PC-3 (cell line): ENCODE measurements around the gene LHX2. TPM values are rescaled to one million over a fixed set of nuclear protein-coding genes. Genes with fewer than 3 reads are reported as not detected.
"Not testable (repeated sequence)": the region's sequence is repeated elsewhere in the genome, so short reads cannot be mapped to it uniquely, and the experiment has no call there.

ENCODE experiments used
- ATAC-seq: fragments of 200-7000 bp; cut with Tn5 transposase; 2 replicates; pipeline ENCODE4 v1.9.1; 2020; ENCODE audit warnings: mild to moderate bottlenecking, moderate library complexity
- BruUV-seq: library from RNA; stranded (reverse); fragments of 400-500 nt; replicated peaks from 2 replicates; lab custom pipeline; 2021; lab: Mats Ljungman, UMichigan
- CTCF ChIA-PET: fragments of 300-600 bp; sonication (Branson Sonifier 250); formaldehyde crosslinking; loops from one replicate; lab custom pipeline; 2022; ENCODE audit warnings: antibody characterized with exemption; lab: Charles Lee
- POLR2A ChIA-PET: fragments of 300-600 bp; sonication (Branson Sonifier 250); formaldehyde crosslinking; loops from one replicate; lab custom pipeline; 2022; ENCODE audit warnings: antibody characterized with exemption; ENCODE audit not compliant: unreplicated experiment; lab: Charles Lee
- DNase-seq: peaks from one replicate; pipeline ENCODE4 v3.0.0-alpha.2; 2015
- H2AFZ ChIP-seq: fragments of 300-600 bp; sonication (generic); 2 replicates; pipeline ENCODE4 v1.6.0; 2016; ENCODE audit warnings: antibody characterized with exemption, low read length
- H3F3A ChIP-seq: fragments of 300-600 bp; sonication (generic); one replicate; pipeline ENCODE4 v1.6.0; 2017; ENCODE audit warnings: antibody characterized with exemption, low read length, control low read depth, mild to moderate bottlenecking; ENCODE audit not compliant: unreplicated experiment
- H3K27ac ChIP-seq: fragments of 300-600 bp; sonication (generic); 2 replicates; pipeline ENCODE4 v1.5.1; 2016; ENCODE audit warnings: mild to moderate bottlenecking, low read length
- H3K27me3 ChIP-seq: fragments of 300-600 bp; sonication (generic); 2 replicates; pipeline ENCODE4 v1.6.1; 2016; ENCODE audit warnings: low read length, mixed read lengths
- H3K36me3 ChIP-seq: fragments of 300-600 bp; sonication (generic); 2 replicates; pipeline ENCODE4 v1.6.1; 2016; ENCODE audit warnings: low read depth, mixed run types, low read length, mixed read lengths
- H3K4me1 ChIP-seq: fragments of 300-600 bp; sonication (generic); 2 replicates; pipeline ENCODE4 v1.5.1; 2016; ENCODE audit warnings: low read length; ENCODE audit not compliant: insufficient read depth
- H3K4me2 ChIP-seq: fragments of 300-600 bp; sonication (generic); 2 replicates; pipeline ENCODE4 v1.6.0; 2016; ENCODE audit warnings: low read length
- H3K4me3 ChIP-seq: fragments of 300-600 bp; sonication (generic); 2 replicates; pipeline ENCODE4 v1.5.1; 2016; ENCODE audit warnings: mild to moderate bottlenecking, low read length, mixed read lengths
- H3K79me2 ChIP-seq: fragments of 300-600 bp; sonication (generic); 2 replicates; pipeline ENCODE4 v1.6.1; 2017; ENCODE audit warnings: low read length, mixed read lengths
- H3K9ac ChIP-seq: fragments of 300-600 bp; sonication (generic); 2 replicates; pipeline ENCODE4 v1.6.0; 2016; ENCODE audit warnings: mild to moderate bottlenecking, low read length
- H3K9me2 ChIP-seq: fragments of 300-600 bp; sonication (generic); replicated peaks from 2 replicates; pipeline ENCODE4 v1.6.1; 2016; ENCODE audit warnings: mixed run types, low read length, mixed read lengths
- H3K9me3 ChIP-seq: fragments of 300-600 bp; sonication (generic); 2 replicates; pipeline ENCODE4 v1.6.1; 2016; ENCODE audit warnings: low read length, mixed read lengths
- H4K20me1 ChIP-seq: fragments of 300-600 bp; sonication (generic); 2 replicates; pipeline ENCODE4 v1.6.1; 2016; ENCODE audit warnings: low read length, mixed read lengths
- EZH2 ChIP-seq: fragments of 300-600 bp; sonication (generic); IDR thresholded peaks from one replicate; pipeline ENCODE4 v1.6.1; 2017; ENCODE audit warnings: antibody characterized with exemption, mild to moderate bottlenecking, low read length; ENCODE audit not compliant: unreplicated experiment
- EZH2phosphoT487 ChIP-seq: fragments of 300-600 bp; sonication (generic); IDR thresholded peaks from 2 replicates; pipeline ENCODE4 v1.6.1; 2018; ENCODE audit warnings: mild to moderate bottlenecking, antibody characterized with exemption, low read length, borderline replicate concordance
- intact Hi-C: fragments of 100-400 bp; cut with micrococcal nuclease; formaldehyde crosslinking; loops from 2 replicates; pipeline ENCODE4 v1.9.0; 2023
- total RNA-seq: library from RNA; depleted of rRNA; stranded (reverse); fragments of >200 nt; gene quantifications from 2 replicates; pipeline ENCODE4 v1.2.3, GENCODE V29; 2014
- TF ChIP-seq, protein P1 (sequence below): fragments of 300-600 bp; sonication (generic); conservative IDR thresholded peaks from 2 replicates; pipeline ENCODE4 v1.5.1; 2017; ENCODE audit warnings: antibody characterized with exemption, low read depth, mild to moderate bottlenecking, low read length

Gene LHX2
- total RNA-seq, 1 experiment from 2014 or later, result 1.1 TPM

GRCh38 chr9:123973590-123974223 is 37.9 kb upstream of the LHX2 start:
- no peaks in the 10 kb centered on the region for H3K4me1 ChIP-seq
- H3K36me3 ChIP-seq, result no peaks in the 10 kb centered on the region
- H3K9me3 ChIP-seq, result no peaks in the 10 kb centered on the region
- no TSS peak for BruUV-seq
- TF ChIP-seq, protein P1, sequence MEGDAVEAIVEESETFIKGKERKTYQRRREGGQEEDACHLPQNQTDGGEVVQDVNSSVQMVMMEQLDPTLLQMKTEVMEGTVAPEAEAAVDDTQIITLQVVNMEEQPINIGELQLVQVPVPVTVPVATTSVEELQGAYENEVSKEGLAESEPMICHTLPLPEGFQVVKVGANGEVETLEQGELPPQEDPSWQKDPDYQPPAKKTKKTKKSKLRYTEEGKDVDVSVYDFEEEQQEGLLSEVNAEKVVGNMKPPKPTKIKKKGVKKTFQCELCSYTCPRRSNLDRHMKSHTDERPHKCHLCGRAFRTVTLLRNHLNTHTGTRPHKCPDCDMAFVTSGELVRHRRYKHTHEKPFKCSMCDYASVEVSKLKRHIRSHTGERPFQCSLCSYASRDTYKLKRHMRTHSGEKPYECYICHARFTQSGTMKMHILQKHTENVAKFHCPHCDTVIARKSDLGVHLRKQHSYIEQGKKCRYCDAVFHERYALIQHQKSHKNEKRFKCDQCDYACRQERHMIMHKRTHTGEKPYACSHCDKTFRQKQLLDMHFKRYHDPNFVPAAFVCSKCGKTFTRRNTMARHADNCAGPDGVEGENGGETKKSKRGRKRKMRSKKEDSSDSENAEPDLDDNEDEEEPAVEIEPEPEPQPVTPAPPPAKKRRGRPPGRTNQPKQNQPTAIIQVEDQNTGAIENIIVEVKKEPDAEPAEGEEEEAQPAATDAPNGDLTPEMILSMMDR, result no peak
- TF ChIP-seq EZH2, result no peak
- no peak for TF ChIP-seq EZH2phosphoT487
- no peak overlapping the region for H3K27ac ChIP-seq
- POLR2A ChIA-PET, result no interaction called here
- H3K4me2 ChIP-seq, result no peak overlapping the region
- no peak overlapping the region for H3K4me3 ChIP-seq
- DNase-seq, result no peak
- 0 out of 2 replicates have a peak, but pooled peaks cover 11% of the 10 kb centered on the region for H3K27me3 ChIP-seq
- H3K9me2 ChIP-seq, result no peaks in the 10 kb centered on the region
- CTCF ChIA-PET, result no interaction called here
- no peak overlapping the region for H2AFZ ChIP-seq
- H3F3A ChIP-seq, result no peaks in the 10 kb centered on the region
- H3K79me2 ChIP-seq, result no peaks in the 10 kb centered on the region
- ATAC-seq, result no peak
- H3K9ac ChIP-seq, result no peak overlapping the region
- intact Hi-C loops, result no loop called here
- no peaks in the 10 kb centered on the region for H4K20me1 ChIP-seq

DNA sequence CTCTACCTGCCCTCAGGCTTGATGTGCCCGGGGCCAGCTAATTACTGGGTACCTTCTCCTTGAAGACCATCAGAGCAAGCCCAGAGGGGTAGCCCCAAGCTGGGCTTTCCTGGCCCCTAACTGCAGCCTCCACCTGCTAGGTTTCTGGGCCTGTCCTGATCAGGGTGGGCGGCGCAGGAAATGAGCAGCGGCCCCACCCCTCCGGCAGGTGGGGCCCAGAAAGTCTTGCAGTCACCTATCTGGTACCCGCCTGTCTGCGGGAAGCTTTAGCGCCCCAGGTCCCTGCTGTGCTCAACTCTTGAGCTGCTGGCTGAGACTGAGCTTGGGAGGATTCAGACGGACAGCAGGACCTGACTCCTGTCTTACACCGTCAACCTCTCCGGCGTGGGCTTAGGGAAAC is 37.1 kb upstream of the LHX2 start:
- H3K9ac ChIP-seq, result no peak overlapping the region
- H4K20me1 ChIP-seq, result no peaks in the 10 kb centered on the region
- no peak for DNase-seq
- no peak for ATAC-seq
- 0 out of 2 replicates have a peak, but pooled peaks cover 16% of the 10 kb centered on the region for H3K27me3 ChIP-seq
- H3F3A ChIP-seq, result no peaks in the 10 kb centered on the region
- H3K9me2 ChIP-seq, result no peaks in the 10 kb centered on the region
- H3K4me1 ChIP-seq, result no peaks in the 10 kb centered on the region
- H2AFZ ChIP-seq, result no peak overlapping the region
- no TSS peak for BruUV-seq
- H3K27ac ChIP-seq, result no peak overlapping the region
- CTCF ChIA-PET, result no interaction called here
- TF ChIP-seq, protein P1, result no peak
- no peak for TF ChIP-seq EZH2phosphoT487
- no peak for TF ChIP-seq EZH2
- no peak overlapping the region for H3K4me2 ChIP-seq
- no peaks in the 10 kb centered on the region for H3K79me2 ChIP-seq
- POLR2A ChIA-PET, result no interaction called here
- no peaks in the 10 kb centered on the region for H3K36me3 ChIP-seq
- intact Hi-C loops, result no loop called here
- no peak overlapping the region for H3K4me3 ChIP-seq
- no peaks in the 10 kb centered on the region for H3K9me3 ChIP-seq

- intact Hi-C loops, result no loop called here
- Histone ChIP-seq H3K27ac (no peak overlapping the region), H3K4me3 (no peak overlapping the region), H3K9me3 (no peaks in the 10 kb centered on the region), H3K9ac (no peak overlapping the region), H3K4me2 (no peak overlapping the region), H3K27me3 (peaks cover 9% of the 10 kb centered on the region; the same call in 1 of the 2 replicates), H3F3A (no peaks in the 10 kb centered on the region), H3K4me1 (no peaks in the 10 kb centered on the region), H3K79me2 (no peaks in the 10 kb centered on the region), H2AFZ (no peak overlapping the region), H3K9me2 (no peaks in the 10 kb centered on the region), H4K20me1 (no peaks in the 10 kb centered on the region), H3K36me3 (no peaks in the 10 kb centered on the region)
- no peak for DNase-seq
- ChIA-PET CTCF (no interaction called here), POLR2A (interaction anchor here (0.6 kb wide), 1 partner anchor 502 kb away, joined by 3 read pairs; no protein-coding TSS in a partner anchor)
- no peak for TF ChIP-seq EZH2phosphoT487
- TF ChIP-seq, protein P1, result no peak
- TF ChIP-seq EZH2, result no peak
- no peak for ATAC-seq
- no TSS peak for BruUV-seq
These were observed 35.7 kb upstream of the LHX2 start for GRCh38 chr9:123975871-123976270.

DNA sequence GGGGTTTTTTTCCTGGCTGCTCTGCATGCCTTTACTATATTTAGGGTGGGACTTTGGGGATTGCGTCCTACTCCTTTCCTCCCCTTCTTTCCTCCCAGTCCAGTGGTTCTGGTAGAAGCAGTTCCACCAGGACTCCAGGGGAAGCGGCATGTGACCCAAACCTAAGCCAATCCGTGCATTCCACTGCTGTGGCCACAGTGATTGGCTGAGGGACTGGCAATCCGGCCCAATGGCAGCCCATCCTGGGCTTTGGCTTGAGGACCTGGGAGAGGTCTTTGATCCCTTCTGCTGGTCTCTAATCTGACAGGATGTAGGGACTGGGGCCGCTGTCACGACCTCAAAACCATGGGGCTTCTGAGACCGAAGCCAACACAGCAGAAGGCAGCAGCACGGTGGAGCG is 35.0 kb upstream of the LHX2 start:
- H3K27ac ChIP-seq, H3K9ac ChIP-seq, CTCF ChIA-PET, H3K4me1 ChIP-seq, H2AFZ ChIP-seq, H3K4me3 ChIP-seq, H3K36me3 ChIP-seq, H4K20me1 ChIP-seq, H3K9me3 ChIP-seq, H3K27me3 ChIP-seq, H3K79me2 ChIP-seq, H3F3A ChIP-seq, H3K9me2 ChIP-seq, DNase-seq, ATAC-seq, BruUV-seq, H3K4me2 ChIP-seq, intact Hi-C loops: not testable (repeated sequence)
- POLR2A ChIA-PET, result interaction anchor here (0.6 kb wide), 1 partner anchor 502 kb away, joined by 3 read pairs; no protein-coding TSS in a partner anchor
